Left renal pelvis (tissue), 4 donors: ENCODE data around the gene MFSD8. TPM values are rescaled to one million over a fixed set of nuclear protein-coding genes. Genes with fewer than 3 reads are reported as not detected.
"Not testable (repeated sequence)": the region's sequence is repeated elsewhere in the genome, so short reads cannot be mapped to it uniquely, and the experiment has no call there.

Source experiments
- DNase-seq, 4 donors: peaks; one replicate each; pipeline ENCODE4 v3.0.0-alpha.2; 2013; ENCODE audit warnings: low read depth in 4 of 4, low spot score in 3 of 4
- polyA plus RNA-seq, 4 donors: library from polyadenylated mRNA; unstranded; fragments of 120-200 nt; gene quantifications; one replicate each; pipeline ENCODE4 v1.2.1, GENCODE V29; 2013; ENCODE audit not compliant: insufficient read length in 4 of 4

The MFSD8 gene
- polyA plus RNA-seq, 4 donors, result 20.9 to 37.9 (median 25.7) TPM

- no peak for DNase-seq
Measured at GRCh38 chr4:127959794-127960193, 5.2 kb downstream of the MFSD8 start.

DNA sequence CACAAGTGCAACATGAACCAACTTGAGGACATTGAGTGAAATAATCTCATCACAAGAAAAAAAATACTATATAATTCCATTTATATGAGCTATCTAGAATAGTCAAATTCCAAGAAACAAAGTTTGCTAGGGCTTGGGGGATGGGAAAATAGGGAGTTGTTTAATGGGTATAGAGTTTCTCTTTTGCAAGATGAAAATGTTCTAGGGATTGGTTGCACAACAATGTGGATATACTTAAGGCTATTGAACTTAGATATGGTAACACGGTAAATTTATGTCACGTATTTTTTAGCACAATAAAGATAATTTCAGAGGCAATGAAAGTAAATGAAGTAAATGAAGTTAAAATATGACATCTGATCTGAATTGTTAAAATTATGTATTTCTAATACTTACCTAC, 7.9 kb downstream of the MFSD8 start:
- DNase-seq, result no peak

DNA sequence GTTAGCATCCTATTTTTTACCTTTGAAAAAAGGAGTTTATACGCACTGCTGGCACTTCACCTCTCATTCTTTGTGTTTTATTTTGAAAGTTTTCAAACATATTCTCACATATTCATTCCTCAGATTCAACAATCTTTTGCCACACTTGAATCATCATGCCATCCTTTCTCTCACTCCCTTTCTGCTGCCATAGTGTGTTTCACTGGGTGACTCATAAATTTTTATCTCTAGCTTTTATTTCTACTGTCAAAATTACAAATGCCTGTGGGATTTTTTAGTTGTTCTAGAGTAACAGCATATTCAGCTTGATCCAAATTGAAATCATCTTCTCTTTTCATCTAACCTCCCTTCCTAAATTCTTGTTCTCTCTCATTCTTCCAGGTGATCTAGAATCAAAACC, 28.0 kb downstream of the MFSD8 start:
- DNase-seq, result no peak

- not testable (repeated sequence) for DNase-seq
Measured at GRCh38 chr4:127931836-127932235, 33.1 kb downstream of the MFSD8 start.

GRCh38 chr4:127930175-127930574, 34.8 kb downstream of the MFSD8 start:
- no peak for DNase-seq

GRCh38 chr4:127925720-127926119, 39.3 kb downstream of the MFSD8 start:
- not testable (repeated sequence) for DNase-seq

GRCh38 chr4:127922226-127922625, 42.7 kb downstream of the MFSD8 start:
- no peak for DNase-seq

- no peak for DNase-seq
Measured at GRCh38 chr4:127920521-127920920, 44.5 kb downstream of the MFSD8 start.

- no peak for DNase-seq
Measured at GRCh38 chr4:127917151-127917550, 47.8 kb downstream of the MFSD8 start.

DNA sequence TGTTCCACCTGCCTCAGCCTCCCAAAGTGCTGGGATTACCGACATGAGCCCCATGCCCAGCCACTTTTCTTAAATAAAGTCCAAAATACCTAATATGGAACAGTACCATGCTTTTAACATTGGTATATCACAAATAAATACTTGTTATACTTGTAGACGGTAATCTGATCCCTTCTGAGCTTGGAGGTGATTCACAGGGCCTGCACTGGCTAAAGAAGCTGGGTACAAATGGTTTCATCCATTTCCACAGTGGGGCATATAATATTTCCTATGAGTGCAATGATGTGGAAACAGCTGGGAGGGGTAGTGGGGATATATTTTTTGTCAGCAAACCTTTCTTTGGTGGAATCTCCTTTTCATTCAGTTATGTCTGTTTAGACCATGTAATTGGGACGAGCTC, 48.5 kb downstream of the MFSD8 start:
- no peak for DNase-seq

DNA sequence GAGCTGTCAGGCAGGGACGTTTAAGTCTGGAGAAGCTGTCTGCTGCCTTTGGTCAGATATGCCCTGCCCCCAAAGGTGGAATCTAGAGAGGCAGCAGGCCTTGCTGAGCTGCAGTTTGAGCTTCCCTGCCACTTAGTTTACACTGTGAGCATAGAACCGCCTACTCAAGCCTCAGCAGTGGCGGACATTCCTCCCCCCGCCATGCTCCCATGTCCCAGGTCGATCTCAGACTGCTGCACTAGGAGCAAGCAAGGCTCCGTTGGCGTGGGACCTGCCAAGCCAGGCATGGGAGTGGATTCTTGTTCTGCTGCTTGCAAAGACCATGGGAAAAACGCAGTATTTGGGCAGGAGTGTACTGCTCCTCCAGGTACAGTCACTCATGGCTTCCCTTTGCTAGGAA, 59.9 kb downstream of the MFSD8 start:
- DNase-seq, result no peak

DNA sequence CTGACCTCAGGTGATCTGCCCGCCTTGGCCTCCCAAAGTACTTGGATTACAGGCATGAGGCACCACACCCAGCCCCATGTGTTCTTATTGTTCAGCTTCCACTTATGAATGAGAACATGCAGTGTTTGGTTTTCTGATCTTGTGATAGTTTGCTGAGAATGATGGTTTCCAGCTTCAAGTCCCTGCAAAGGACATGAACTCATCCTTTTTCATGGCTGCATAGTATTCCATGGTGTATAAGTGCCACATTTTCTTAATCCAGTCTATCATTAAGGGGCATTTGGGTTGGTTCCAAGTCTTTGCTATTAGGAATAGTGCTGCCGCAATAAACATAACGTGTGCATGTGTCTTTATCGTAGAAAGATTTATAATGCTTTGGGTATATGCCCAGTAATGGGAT, 65.3 kb downstream of the MFSD8 start:
- DNase-seq, result not testable (repeated sequence)

GRCh38 chr4:127896528-127896927, 68.4 kb downstream of the MFSD8 start:
- no peak for DNase-seq

GRCh38 chr4:127896069-127896468, 68.9 kb downstream of the MFSD8 start:
- no peak for DNase-seq

DNA sequence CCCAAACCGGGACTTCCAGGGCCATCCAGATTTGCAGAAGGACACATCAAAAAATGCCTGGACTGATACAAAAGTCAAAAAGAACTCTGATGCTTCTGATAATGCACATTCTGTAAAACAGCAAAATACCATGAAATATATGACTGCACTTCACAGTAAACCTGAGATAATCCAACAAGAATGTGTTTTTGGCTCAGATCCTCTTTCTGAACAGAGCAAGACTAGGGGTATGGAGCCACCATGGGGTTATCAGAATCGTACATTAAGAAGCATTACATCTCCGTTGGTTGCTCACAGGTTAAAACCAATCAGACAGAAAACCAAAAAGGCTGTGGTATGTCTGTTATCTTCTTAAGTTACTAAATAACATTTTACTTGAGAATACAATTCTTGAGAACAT, 75.1 kb downstream of the MFSD8 start:
- DNase-seq, result no peak

GRCh38 chr4:127888559-127888958, 76.4 kb downstream of the MFSD8 start:
- no peak for DNase-seq

DNA sequence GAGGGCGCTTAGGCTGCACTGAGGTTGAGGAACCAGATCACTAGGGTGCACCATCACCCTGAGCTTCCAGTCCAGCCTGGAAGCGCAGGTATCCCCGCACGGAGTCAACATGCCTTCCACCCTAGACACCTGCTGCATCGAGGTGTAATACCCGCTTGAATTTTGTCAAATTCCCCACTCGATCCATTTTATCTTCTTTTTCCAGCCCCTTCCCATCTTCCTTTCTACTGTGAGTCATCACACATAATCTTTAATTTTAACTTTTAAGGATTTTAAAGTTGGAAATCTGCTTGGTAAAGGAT, 83.5 kb downstream of the MFSD8 start:
- no peak for DNase-seq

DNA sequence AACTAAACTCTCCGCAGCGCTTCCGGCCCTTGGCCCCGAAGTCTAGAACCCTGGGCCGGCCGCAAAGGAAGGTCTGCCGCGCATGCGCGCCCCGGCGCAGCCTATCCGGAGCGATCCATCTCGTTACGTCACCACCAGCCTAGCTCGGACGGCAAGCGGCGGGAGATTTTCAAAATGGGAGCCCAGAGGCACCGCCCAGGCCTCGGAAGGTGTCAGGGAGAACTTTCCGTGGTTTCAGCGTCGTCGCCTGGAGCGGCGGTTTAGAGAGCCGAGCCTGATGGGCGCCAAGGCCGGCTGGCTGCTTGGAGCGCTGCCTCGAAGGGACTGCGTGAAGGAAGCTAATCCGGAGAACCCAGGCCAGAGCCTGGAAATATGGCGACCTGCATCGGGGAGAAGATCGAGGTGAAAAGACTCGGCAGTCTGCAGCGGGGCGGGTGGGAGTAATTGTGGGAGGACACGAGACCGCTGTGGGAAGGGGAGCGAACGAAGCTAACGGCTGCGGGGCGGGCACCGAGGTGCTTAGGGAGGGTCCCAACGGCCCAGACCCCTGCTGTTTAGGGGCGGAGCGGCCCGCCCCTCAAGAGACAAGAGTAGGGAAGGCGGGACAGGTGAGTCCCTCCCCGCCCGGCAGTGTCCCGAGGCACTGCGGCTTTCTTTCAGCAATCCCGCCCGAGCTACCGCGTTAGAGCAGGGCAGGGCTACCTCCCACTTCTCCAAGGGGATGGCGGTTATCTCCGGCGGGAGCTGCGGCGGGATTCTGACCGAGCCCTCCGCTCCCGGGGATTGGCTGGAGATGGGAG, 84.0 kb downstream of the MFSD8 start, which contains the start of gene PLK4:
PLK4 (plus strand) TSS at position 131 of the 800 bp plus-strand sequence; CDS start at position 373, 242 bp downstream.
- DNase-seq, result peak; percentile 92 to 96 (median 94)

- no peak for DNase-seq
Measured at GRCh38 chr4:127875791-127876190, 89.2 kb downstream of the MFSD8 start.

DNA sequence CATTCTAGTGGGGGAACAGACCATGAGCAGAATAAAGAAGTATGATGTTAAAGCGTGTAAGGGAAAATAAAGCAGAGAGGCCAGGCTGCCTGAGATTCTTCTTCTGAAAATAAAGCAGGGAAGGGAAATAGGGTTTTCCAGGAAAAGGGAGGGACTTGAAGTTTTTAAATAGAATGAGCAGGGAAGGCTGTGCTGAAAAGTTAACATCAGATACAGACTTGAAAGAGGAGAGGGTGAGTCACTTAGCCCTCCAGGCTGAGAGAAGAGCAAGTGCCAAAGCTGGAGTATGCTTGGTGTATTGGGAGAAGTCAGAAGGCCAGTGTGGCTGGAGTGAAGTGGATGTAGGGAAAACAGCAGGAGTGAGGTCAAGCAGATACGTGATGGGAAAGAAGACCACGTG, 94.3 kb downstream of the MFSD8 start:
- DNase-seq, result no peak

- no peak for DNase-seq
Measured at GRCh38 chr4:127870281-127870680, 94.7 kb downstream of the MFSD8 start.

- no peak for DNase-seq
Measured at GRCh38 chr4:127868196-127868595, 96.8 kb downstream of the MFSD8 start.
